ENCODE data around the gene ARL6IP4.

The ARL6IP4 gene

DNA sequence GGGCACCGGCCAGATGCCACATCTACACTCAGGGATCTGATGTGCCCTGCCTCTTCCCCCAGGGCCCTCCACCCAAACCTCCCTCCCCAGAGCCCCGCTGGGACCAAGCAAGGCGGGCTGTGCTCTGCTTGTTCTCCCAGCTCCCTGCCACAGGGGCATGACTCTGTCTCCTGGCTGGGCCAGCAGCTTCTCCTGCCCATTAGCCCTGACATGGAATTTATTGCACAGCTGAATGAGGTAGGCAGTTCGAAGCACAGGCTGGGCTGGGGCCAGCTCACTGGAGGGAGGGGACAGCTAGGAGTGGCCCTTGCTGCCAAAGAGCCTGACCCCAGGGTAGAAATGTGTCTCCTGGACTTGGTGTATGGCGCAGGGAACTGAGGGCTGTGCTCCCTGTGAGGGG lies 42.4 kb downstream of the ARL6IP4 start:
- no peak for TF ChIP-seq EP300 (IDR thresholded peaks at IDR 0.05; ENCODE audit: borderline replicate concordance)
- TF ChIP-seq RAD21 (IDR thresholded peaks at IDR 0.05; ENCODE audit: low read depth) = no peak
- TF ChIP-seq CREB1 (IDR thresholded peaks at IDR 0.05; ENCODE audit: low read depth) = no peak
- no peak for TF ChIP-seq EGR1 (IDR thresholded peaks at IDR 0.05)
- TF ChIP-seq CEBPB (IDR thresholded peaks at IDR 0.05) = no peak
- TF ChIP-seq TAF1 (IDR thresholded peaks at IDR 0.05; ENCODE audit: low read depth) = no peak
- TF ChIP-seq, protein P1, sequence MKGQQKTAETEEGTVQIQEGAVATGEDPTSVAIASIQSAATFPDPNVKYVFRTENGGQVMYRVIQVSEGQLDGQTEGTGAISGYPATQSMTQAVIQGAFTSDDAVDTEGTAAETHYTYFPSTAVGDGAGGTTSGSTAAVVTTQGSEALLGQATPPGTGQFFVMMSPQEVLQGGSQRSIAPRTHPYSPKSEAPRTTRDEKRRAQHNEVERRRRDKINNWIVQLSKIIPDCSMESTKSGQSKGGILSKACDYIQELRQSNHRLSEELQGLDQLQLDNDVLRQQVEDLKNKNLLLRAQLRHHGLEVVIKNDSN (IDR thresholded peaks at IDR 0.05) = no peak
- TF ChIP-seq TEAD4 (IDR thresholded peaks at IDR 0.05) = no peak

DNA sequence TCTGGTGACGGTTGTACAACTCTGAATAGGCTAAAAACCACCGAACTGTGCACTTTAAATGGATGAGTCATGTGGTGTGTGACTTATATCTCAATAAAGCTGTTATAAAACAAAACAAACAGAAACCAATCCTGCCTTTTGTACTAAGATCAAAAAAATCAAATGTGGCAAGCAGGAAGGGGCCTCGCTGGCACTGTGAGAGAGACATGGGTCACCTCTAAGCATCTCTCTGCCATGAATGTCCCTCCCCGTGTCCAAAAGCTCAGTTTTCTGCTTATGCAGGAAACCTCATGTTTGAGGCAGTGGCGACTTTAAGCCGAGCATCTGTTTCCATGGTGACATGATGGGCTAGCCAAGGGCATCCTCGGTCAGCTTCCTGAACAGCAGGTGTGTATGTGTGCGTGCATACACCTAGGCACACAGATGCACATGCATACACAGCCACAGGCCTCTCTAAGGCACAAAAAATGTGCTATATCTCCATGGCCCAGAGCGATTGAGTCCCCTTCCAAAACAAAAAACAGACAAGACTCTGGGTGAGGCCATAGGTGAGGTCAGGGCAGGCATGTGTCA lies 44.4 kb downstream of the ARL6IP4 start:
- TF ChIP-seq FOXM1 (IDR thresholded peaks at IDR 0.05; ENCODE audit: borderline replicate concordance, low read depth) (no peak), RAD21 (IDR thresholded peaks at IDR 0.05; ENCODE audit: low read depth) (no peak), TCF12 (IDR thresholded peaks at IDR 0.05; ENCODE audit: low read depth) (no peak), CEBPB (IDR thresholded peaks at IDR 0.05) (no peak), NFIC (IDR thresholded peaks at IDR 0.05) (no peak), EGR1 (IDR thresholded peaks at IDR 0.05) (no peak), TEAD4 (IDR thresholded peaks at IDR 0.05) (no peak), YY1 (IDR thresholded peaks at IDR 0.05; ENCODE audit: low read depth) (no peak), TAF1 (IDR thresholded peaks at IDR 0.05; ENCODE audit: low read depth) (no peak)
- TF ChIP-seq, protein P1 (IDR thresholded peaks at IDR 0.05) = no peak
- TF ChIP-seq, protein P2, sequence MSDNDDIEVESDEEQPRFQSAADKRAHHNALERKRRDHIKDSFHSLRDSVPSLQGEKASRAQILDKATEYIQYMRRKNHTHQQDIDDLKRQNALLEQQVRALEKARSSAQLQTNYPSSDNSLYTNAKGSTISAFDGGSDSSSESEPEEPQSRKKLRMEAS (IDR thresholded peaks at IDR 0.05) = no peak

DNA sequence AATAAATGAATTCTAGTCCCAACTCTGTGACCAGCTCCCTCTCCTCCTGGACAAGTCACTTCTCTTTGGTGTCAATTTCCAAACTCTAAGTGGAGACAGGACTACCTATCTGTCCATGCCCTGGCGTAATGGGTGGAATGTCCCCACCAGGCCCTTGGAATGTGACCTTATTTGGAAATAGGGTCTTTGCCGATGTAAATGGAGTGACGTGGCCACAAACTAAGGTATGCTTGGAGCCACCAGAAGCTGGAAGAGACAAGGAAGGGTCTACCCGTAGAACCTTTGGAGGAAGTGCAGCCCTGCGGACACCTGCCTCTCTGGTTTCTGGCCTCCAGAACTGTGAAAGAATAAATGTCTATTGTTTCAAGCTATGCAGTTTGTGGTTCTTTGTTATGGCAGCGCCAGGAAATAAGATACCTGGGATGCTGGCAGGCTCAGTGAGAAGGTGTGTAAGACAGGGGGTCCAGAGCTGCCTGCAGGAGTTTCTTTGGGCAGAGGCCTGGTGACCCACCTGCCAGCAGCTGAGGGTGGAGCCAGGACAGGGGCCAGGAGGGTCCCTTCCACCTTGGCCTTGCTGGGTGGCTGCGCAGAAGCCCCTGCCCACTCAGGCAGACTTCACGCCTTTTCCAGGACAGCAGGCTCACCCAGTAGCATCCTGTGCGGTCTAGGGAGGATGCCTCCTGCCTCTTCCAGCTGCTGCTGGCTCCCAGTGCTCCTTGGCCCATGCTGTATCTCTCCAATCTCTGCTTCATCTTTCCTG lies 45.8 kb downstream of the ARL6IP4 start:
- TF ChIP-seq CREB1 (IDR thresholded peaks at IDR 0.05; ENCODE audit: low read depth) (no peak), YY1 (IDR thresholded peaks at IDR 0.05; ENCODE audit: low read depth) (no peak), RAD21 (IDR thresholded peaks at IDR 0.05; ENCODE audit: low read depth) (no peak)
- TF ChIP-seq, protein P3, sequence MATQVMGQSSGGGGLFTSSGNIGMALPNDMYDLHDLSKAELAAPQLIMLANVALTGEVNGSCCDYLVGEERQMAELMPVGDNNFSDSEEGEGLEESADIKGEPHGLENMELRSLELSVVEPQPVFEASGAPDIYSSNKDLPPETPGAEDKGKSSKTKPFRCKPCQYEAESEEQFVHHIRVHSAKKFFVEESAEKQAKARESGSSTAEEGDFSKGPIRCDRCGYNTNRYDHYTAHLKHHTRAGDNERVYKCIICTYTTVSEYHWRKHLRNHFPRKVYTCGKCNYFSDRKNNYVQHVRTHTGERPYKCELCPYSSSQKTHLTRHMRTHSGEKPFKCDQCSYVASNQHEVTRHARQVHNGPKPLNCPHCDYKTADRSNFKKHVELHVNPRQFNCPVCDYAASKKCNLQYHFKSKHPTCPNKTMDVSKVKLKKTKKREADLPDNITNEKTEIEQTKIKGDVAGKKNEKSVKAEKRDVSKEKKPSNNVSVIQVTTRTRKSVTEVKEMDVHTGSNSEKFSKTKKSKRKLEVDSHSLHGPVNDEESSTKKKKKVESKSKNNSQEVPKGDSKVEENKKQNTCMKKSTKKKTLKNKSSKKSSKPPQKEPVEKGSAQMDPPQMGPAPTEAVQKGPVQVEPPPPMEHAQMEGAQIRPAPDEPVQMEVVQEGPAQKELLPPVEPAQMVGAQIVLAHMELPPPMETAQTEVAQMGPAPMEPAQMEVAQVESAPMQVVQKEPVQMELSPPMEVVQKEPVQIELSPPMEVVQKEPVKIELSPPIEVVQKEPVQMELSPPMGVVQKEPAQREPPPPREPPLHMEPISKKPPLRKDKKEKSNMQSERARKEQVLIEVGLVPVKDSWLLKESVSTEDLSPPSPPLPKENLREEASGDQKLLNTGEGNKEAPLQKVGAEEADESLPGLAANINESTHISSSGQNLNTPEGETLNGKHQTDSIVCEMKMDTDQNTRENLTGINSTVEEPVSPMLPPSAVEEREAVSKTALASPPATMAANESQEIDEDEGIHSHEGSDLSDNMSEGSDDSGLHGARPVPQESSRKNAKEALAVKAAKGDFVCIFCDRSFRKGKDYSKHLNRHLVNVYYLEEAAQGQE (IDR thresholded peaks at IDR 0.05; ENCODE audit: low read depth) = no peak

DNA sequence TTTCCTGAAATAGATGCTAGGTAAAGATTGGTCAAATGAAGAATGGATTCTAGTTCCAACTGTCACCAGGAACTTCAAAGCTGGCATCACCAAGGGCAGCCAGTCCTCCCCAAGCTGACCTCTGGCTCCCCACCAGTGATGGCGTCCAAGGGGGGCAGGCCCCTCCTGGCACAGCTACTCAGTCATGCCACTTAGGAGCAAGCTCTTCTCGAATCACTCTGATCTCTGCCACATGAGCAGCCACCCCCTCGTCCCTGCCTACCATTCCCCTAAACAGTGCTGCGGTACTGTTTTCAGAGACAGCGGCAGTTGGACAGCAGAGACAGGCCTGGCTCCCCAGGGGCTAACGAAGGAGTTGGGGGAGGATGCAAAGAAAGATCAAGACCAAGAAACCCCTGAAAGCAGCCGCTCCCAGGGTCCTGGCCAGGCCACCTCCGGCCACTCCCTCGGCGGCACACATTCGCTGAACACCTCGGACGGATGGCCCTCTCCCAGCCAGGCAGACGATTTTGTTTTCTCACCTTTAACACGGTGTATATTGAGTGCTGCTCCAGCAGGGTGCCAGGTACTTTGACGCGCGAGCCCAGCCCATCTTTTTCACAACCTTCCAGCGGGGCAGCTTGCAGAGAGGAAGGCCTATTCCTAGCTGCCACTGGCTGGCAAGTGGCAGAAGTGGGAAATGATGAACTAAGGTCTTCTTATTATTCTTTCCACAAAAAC lies 47.4 kb downstream of the ARL6IP4 start:
- TF ChIP-seq YY1 (IDR thresholded peaks at IDR 0.05; ENCODE audit: low read depth) = no peak
- no peak for TF ChIP-seq CEBPB (IDR thresholded peaks at IDR 0.05)
- TF ChIP-seq RAD21 (IDR thresholded peaks at IDR 0.05; ENCODE audit: low read depth) = no peak
- no peak for TF ChIP-seq ZBTB7A (IDR thresholded peaks at IDR 0.05; ENCODE audit: low read depth)
- TF ChIP-seq, protein P3 (IDR thresholded peaks at IDR 0.05; ENCODE audit: low read depth) = no peak
- no peak for TF ChIP-seq CREB1 (IDR thresholded peaks at IDR 0.05; ENCODE audit: low read depth)
- TF ChIP-seq, protein P1 (IDR thresholded peaks at IDR 0.05) = no peak
- TF ChIP-seq TCF12 (IDR thresholded peaks at IDR 0.05; ENCODE audit: low read depth) = no peak
- TF ChIP-seq EP300 (IDR thresholded peaks at IDR 0.05; ENCODE audit: borderline replicate concordance) = no peak
- TF ChIP-seq EGR1 (IDR thresholded peaks at IDR 0.05) = no peak
- no peak for TF ChIP-seq TAF1 (IDR thresholded peaks at IDR 0.05; ENCODE audit: low read depth)
- TF ChIP-seq TEAD4 (IDR thresholded peaks at IDR 0.05) = no peak
- no peak for TF ChIP-seq NFIC (IDR thresholded peaks at IDR 0.05)
- TF ChIP-seq, protein P2 (IDR thresholded peaks at IDR 0.05) = no peak
- TF ChIP-seq FOXM1 (IDR thresholded peaks at IDR 0.05; ENCODE audit: borderline replicate concordance, low read depth) = no peak

DNA sequence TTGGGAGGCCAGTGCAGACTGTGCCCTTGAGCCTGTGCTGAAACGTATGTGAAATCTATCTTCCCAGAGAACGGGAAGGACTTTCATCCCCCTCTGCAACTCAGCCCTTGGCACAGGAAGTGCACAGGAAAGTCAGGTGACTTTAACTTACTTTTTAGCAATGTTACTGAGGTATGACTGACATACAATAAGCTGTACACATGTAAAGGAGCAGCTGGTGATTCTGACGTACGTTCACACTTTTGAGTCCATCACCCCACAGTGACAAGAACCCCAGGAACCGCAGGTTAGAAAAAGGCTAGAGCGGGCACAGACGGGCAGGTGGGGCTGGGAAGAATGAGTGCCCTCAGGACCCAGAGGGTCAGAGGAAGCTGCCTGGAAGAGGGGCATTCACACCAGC lies 48.0 kb downstream of the ARL6IP4 start:
- TF ChIP-seq TAF1 (IDR thresholded peaks at IDR 0.05; ENCODE audit: low read depth) (no peak), RAD21 (IDR thresholded peaks at IDR 0.05; ENCODE audit: low read depth) (no peak), YY1 (IDR thresholded peaks at IDR 0.05; ENCODE audit: low read depth) (no peak), CREB1 (IDR thresholded peaks at IDR 0.05; ENCODE audit: low read depth) (no peak), NFIC (IDR thresholded peaks at IDR 0.05) (no peak), TEAD4 (IDR thresholded peaks at IDR 0.05) (no peak), FOXM1 (IDR thresholded peaks at IDR 0.05; ENCODE audit: borderline replicate concordance, low read depth) (no peak), EP300 (IDR thresholded peaks at IDR 0.05; ENCODE audit: borderline replicate concordance) (no peak), TCF12 (IDR thresholded peaks at IDR 0.05; ENCODE audit: low read depth) (no peak), CEBPB (IDR thresholded peaks at IDR 0.05) (no peak), ZBTB7A (IDR thresholded peaks at IDR 0.05; ENCODE audit: low read depth) (no peak), EGR1 (IDR thresholded peaks at IDR 0.05) (no peak)
- TF ChIP-seq, protein P3 (IDR thresholded peaks at IDR 0.05; ENCODE audit: low read depth) = no peak
- TF ChIP-seq, protein P1 (IDR thresholded peaks at IDR 0.05) = no peak
- TF ChIP-seq, protein P2 (IDR thresholded peaks at IDR 0.05) = no peak
